MM.1S (cell line): Measurements from ENCODE around the gene KLRC1.

ENCODE experiments used
- CTCF ChIP-seq: fragments of 300-600 bp; sonication (generic); IDR thresholded peaks from 2 replicates; pipeline ENCODE4 v1.5.1; 2016; ENCODE audit warnings: antibody characterized with exemption, low read length, mixed read lengths
- EZH2 ChIP-seq: fragments of 300-600 bp; sonication (generic); optimal IDR thresholded peaks from 2 replicates; pipeline ENCODE3; 2017; ENCODE audit warnings: low read depth, mild to moderate bottlenecking, antibody characterized with exemption, low read length, mixed read lengths
- EZH2phosphoT487 ChIP-seq: fragments of 300-600 bp; sonication (generic); IDR thresholded peaks from 2 replicates; pipeline ENCODE4 v1.6.1; 2018; ENCODE audit warnings: antibody characterized with exemption, low read length

- TF ChIP-seq EZH2 (no peak), CTCF (no peak), EZH2phosphoT487 (no peak)
Measured at GRCh38 chr12:10448236-10448635, 4.9 kb downstream of the KLRC1 start.
